Natural killer cell (primary cell): ENCODE results near the gene VAMP3. TPM values are rescaled to one million over a fixed set of nuclear protein-coding genes. Genes with fewer than 3 reads are reported as not detected.

Experiments used
- ATAC-seq, 3 donors: fragments of 150-1000 bp in 2 of 3; fragments of 200-7000 bp in 1 of 3; cut with Tn5 transposase; 1 replicate in 1 of 3; 2 replicates in 2 of 3; pipeline ENCODE4 v1.10.0; 2021; ENCODE audit warnings: mild to moderate bottlenecking in 2 of 3, moderate library complexity in 2 of 3
- DNase-seq, 2 donors: peaks; one replicate each; pipeline versions ENCODE4 v3.0.0 to v3.0.0-alpha.2; 2013 to 2021; ENCODE audit warnings: mixed read lengths in 1 of 2
- H3K27ac ChIP-seq: one replicate; pipeline ENCODE4 v1.5.1; 2013; ENCODE audit warnings: mild to moderate bottlenecking, low read length
- H3K27me3 ChIP-seq: one replicate; pipeline ENCODE4 v1.6.1; 2013; ENCODE audit warnings: low read length; ENCODE audit not compliant: control insufficient read depth, insufficient read depth
- H3K36me3 ChIP-seq: one replicate; pipeline ENCODE4 v1.6.1; 2013; ENCODE audit warnings: low read length; ENCODE audit not compliant: control insufficient read depth, insufficient read depth
- H3K4me1 ChIP-seq: one replicate; pipeline ENCODE4 v1.6.1; 2013; ENCODE audit warnings: low read length; ENCODE audit not compliant: control insufficient read depth, insufficient read depth
- H3K4me3 ChIP-seq: one replicate; pipeline ENCODE4 v1.5.1; 2013; ENCODE audit warnings: low read length
- H3K9me3 ChIP-seq: one replicate; pipeline ENCODE4 v1.6.1; 2013; ENCODE audit warnings: low read length; ENCODE audit not compliant: control insufficient read depth, insufficient read depth
- H3K27ac Mint-ChIP-seq, 2 donors: one replicate each; pipeline ENCODE4 v1.8.0; 2022; ENCODE audit warnings: mild to moderate bottlenecking in 2 of 2, mixed read lengths in 2 of 2, moderate library complexity in 1 of 2
- H3K27me3 Mint-ChIP-seq, 2 donors: one replicate each; pipeline ENCODE4 v1.8.0; 2022; ENCODE audit warnings: low read depth in 2 of 2, mixed read lengths in 2 of 2
- H3K36me3 Mint-ChIP-seq: one replicate; pipeline ENCODE4 v1.8.0; 2022; ENCODE audit warnings: mixed read lengths
- H3K4me1 Mint-ChIP-seq, 2 donors: one replicate each; pipeline ENCODE4 v1.8.0; 2022; ENCODE audit warnings: mixed read lengths in 2 of 2
- H3K4me3 Mint-ChIP-seq: one replicate; pipeline ENCODE4 v1.8.0; 2022; ENCODE audit warnings: mild to moderate bottlenecking, moderate library complexity, mixed read lengths
- H3K9me3 Mint-ChIP-seq, 2 donors: one replicate each; pipeline ENCODE4 v1.8.0; 2022; ENCODE audit warnings: mixed read lengths in 2 of 2
- WGBS: methylation state at CpG from one replicate; pipeline ENCODE4 v1.1.7; 2013; ENCODE audit warnings: missing lambda C conversion rate; ENCODE audit not compliant: insufficient coverage; 5-methylcytosine and 5-hydroxymethylcytosine counted together
- intact Hi-C: fragments of 100-400 bp; cut with micrococcal nuclease; formaldehyde crosslinking; loops from one replicate; pipeline ENCODE4 v1.14.2; 2022
- total RNA-seq, 4 donors: library from RNA; stranded (reverse); fragments of 120-200 nt in 1 of 4; gene quantifications; one replicate each; pipeline versions ENCODE4 v1.2.3 to v1.2.4, GENCODE V29; 2013 to 2022
- TF ChIP-seq, protein P1 (sequence below): fragments of 200-600 bp; IDR thresholded peaks from one replicate; pipeline ENCODE4 v1.8.0; 2022; ENCODE audit warnings: antibody characterized with exemption

VAMP3 gene
- total RNA-seq, 3 donors from 2014 or later (not counting 1 experiment from before 2014, with no cell fraction given) = 86.9 to 110 (median 92.2) TPM

DNA sequence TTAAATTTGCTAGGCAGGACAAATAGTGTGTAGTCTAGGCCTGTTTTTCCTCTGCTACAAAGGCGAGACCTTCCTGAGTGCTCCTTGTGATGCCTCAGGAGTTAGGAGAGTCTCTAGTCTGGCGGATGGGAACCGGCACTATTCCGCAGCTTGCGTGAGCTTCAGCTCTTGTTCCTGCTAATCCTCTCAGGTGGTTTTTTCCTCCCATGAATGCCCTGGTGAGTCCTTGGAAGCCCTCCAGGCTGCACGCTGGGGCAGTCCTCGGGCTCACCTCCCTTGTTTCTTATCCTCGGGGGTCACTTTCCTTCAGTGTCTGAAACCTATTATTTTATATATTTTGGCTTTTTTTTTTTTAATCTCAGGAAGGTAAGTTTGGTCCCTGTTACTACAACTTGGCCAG, 53.6 kb downstream of the VAMP3 start:
- peaks cover 12% of the 10 kb centered on the region for H3K36me3 Mint-ChIP-seq
- TF ChIP-seq, protein P1, sequence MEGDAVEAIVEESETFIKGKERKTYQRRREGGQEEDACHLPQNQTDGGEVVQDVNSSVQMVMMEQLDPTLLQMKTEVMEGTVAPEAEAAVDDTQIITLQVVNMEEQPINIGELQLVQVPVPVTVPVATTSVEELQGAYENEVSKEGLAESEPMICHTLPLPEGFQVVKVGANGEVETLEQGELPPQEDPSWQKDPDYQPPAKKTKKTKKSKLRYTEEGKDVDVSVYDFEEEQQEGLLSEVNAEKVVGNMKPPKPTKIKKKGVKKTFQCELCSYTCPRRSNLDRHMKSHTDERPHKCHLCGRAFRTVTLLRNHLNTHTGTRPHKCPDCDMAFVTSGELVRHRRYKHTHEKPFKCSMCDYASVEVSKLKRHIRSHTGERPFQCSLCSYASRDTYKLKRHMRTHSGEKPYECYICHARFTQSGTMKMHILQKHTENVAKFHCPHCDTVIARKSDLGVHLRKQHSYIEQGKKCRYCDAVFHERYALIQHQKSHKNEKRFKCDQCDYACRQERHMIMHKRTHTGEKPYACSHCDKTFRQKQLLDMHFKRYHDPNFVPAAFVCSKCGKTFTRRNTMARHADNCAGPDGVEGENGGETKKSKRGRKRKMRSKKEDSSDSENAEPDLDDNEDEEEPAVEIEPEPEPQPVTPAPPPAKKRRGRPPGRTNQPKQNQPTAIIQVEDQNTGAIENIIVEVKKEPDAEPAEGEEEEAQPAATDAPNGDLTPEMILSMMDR = no peak
- intact Hi-C loops = no loop called here
- H3K4me3 ChIP-seq = no peak overlapping the region
- H3K27me3 ChIP-seq = no peaks in the 10 kb centered on the region
- H3K4me1 ChIP-seq = peaks cover 10% of the 10 kb centered on the region
- no peaks in the 10 kb centered on the region for H3K9me3 ChIP-seq
- H3K4me3 Mint-ChIP-seq = no peak overlapping the region
- peaks cover 17% of the 10 kb centered on the region for H3K36me3 ChIP-seq
- 93% methylated on average over 8 of the region's 8 CpGs for WGBS
- peaks cover 10 to 15% of the 10 kb centered on the region in 2 donors for H3K4me1 Mint-ChIP-seq
- DNase-seq (no peak), ATAC-seq (no peak)
- no peak overlapping the region for H3K27ac ChIP-seq
- H3K27me3 Mint-ChIP-seq = no peaks in the 10 kb centered on the region
- H3K27ac Mint-ChIP-seq = no peak overlapping the region
- no peaks in the 10 kb centered on the region for H3K9me3 Mint-ChIP-seq

DNA sequence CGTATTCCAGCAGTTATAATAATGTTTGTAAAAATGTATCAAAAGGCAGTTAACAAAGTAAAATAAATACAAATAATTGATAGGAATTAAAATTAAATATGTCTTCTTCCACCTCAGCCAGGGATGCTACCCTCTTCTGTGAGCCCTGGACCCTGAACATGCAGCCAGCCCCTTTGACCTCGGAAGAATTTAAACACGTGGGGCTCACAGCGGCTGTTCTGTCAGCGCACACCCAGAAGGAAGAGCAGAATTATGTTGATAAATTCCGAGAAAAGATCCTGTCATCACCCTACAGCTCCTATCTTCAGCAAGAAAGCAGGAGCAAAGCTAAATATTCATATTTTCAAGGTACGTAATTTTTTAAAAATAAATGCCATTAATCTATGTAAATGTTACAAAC, 55.3 kb downstream of the VAMP3 start:
- Mint-ChIP-seq H3K36me3 (peaks cover 14% of the 10 kb centered on the region), H3K27me3 (no peaks in the 10 kb centered on the region), H3K4me3 (peak overlapping the region; percentile 95), H3K9me3 (no peaks in the 10 kb centered on the region), H3K27ac (peak overlapping the region; percentile 89 to 92), H3K4me1 (peaks cover 16 to 19% of the 10 kb centered on the region in 2 donors)
- Histone ChIP-seq H3K36me3 (peaks cover 17% of the 10 kb centered on the region), H3K4me1 (peaks cover 13% of the 10 kb centered on the region), H3K27me3 (no peaks in the 10 kb centered on the region), H3K4me3 (no peak overlapping the region), H3K27ac (no peak overlapping the region), H3K9me3 (no peaks in the 10 kb centered on the region)
- DNase-seq (no peak), ATAC-seq (no peak)
- intact Hi-C loops = no loop called here
- TF ChIP-seq, protein P1 = no peak
- WGBS = 90% methylated on average over 5 of the region's 7 CpGs

DNA sequence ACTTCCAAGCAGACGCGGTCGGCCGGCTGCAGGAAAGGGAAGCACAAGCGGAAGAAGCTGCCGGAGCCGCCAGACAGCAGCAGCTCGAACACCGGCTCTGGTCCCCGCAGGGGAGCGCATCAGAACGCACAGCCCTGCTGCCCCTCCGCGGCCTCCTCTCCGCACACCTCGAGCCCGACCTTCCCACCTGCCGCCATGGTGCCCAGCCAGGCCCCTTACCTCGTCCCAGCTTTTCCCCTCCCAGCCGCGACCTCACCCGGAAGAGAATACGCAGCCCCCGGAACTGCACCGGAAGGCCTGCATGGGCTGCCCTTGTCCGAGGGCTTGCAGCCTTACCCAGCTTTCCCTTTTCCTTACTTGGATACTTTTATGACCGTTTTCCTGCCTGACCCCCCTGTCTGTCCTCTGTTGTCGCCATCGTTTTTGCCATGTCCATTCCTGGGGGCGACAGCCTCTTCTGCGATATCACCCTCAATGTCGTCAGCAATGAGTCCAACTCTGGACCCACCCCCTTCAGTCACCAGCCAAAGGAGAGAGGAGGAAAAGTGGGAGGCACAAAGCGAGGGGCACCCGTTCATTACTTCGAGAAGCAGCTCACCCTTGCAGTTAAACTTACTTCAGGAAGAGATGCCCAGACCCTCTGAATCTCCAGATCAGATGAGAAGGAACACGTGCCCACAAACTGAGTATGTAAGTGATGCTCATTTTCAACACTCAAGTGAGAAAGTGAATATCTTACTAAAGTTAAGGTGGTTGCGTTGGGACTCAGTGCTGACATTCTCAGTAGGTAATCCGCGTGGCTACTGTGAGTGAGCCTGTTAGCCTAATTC, 56.2 kb downstream of the VAMP3 start:
- H3K9me3 Mint-ChIP-seq = no peaks in the 10 kb centered on the region
- Histone ChIP-seq H3K9me3 (no peaks in the 10 kb centered on the region), H3K27ac (peak overlapping the region; percentile 52), H3K4me3 (peak overlapping the region; percentile 45), H3K36me3 (peaks cover 16% of the 10 kb centered on the region), H3K4me1 (peaks cover 13% of the 10 kb centered on the region), H3K27me3 (no peaks in the 10 kb centered on the region)
- peak overlapping the region; percentile 95 for H3K4me3 Mint-ChIP-seq
- H3K4me1 Mint-ChIP-seq = peaks cover 19 to 21% of the 10 kb centered on the region in 2 donors
- 83% methylated on average over 39 of the region's 39 CpGs for WGBS
- ATAC-seq (peak in 2 of 3 donors; percentile 86 to 92), DNase-seq (peak; percentile 39 to 68)
- TF ChIP-seq, protein P1 = no peak
- H3K36me3 Mint-ChIP-seq = peaks cover 20% of the 10 kb centered on the region
- intact Hi-C loops = no loop called here
- peak overlapping the region; percentile 89 to 92 for H3K27ac Mint-ChIP-seq
- no peaks in the 10 kb centered on the region for H3K27me3 Mint-ChIP-seq

Other genes with a start within 250 kb of the VAMP3 start
- gene PER3, start 13.0 kb downstream of the VAMP3 start, total RNA-seq = 10 to 100 TPM in 2 of 3 donors, 1 to 10 TPM in 1; 9.1 to 20.8 (median 19.2) TPM
- 1 to 10 TPM; 3.9 to 7.7 (median 7.5) TPM for gene UTS2, start 81.8 kb downstream of the VAMP3 start, total RNA-seq
- gene TNFRSF9, start 169.5 kb downstream of the VAMP3 start, total RNA-seq = 1 to 10 TPM; 2.6 to 6.4 (median 4.2) TPM
- 100 to 1,000 TPM; 120 to 127 (median 127) TPM for gene PARK7, start 190.4 kb downstream of the VAMP3 start, total RNA-seq